Measurements from ENCODE around the gene YIPF5.

The YIPF5 gene

GRCh38 chr5:144191531-144191930, 21.1 kb upstream of the YIPF5 start:
- Histone ChIP-seq H3K4me3 (ENCODE audit: low read depth, low read length) (no peak overlapping the region), H3K27me3 (replicated peaks) (no peaks in the 10 kb centered on the region), H3K27ac (peak overlapping the region; percentile 94), H3K36me3 (replicated peaks) (no peaks in the 10 kb centered on the region)
- TF ChIP-seq CTCF (IDR thresholded peaks at IDR 0.05; ENCODE audit: low read depth, low read length, missing control alignments), result no peak
- no peak for DNase-seq
- in situ Hi-C loops (cut with HindIII; ENCODE audit: low pct_ligation_motif_present, low sequenced_read_pairs), result no loop called here

- no peak overlapping the region for H3K4me3 ChIP-seq (ENCODE audit: low read depth, low read length)
- in situ Hi-C loops (cut with HindIII; ENCODE audit: low pct_ligation_motif_present, low sequenced_read_pairs), result no loop called here
- no peaks in the 10 kb centered on the region for H3K27me3 ChIP-seq (replicated peaks)
- no peaks in the 10 kb centered on the region for H3K36me3 ChIP-seq (replicated peaks)
- no peak for TF ChIP-seq CTCF (IDR thresholded peaks at IDR 0.05; ENCODE audit: low read depth, low read length, missing control alignments)
- DNase-seq, result peak; percentile 98
- peak overlapping the region; percentile 94 for H3K27ac ChIP-seq
These were observed 19.5 kb upstream of the YIPF5 start for GRCh38 chr5:144189800-144190429.

GRCh38 chr5:144187699-144188294, 17.3 kb upstream of the YIPF5 start:
- DNase-seq, result peak; percentile 98
- in situ Hi-C loops (cut with HindIII; ENCODE audit: low pct_ligation_motif_present, low sequenced_read_pairs), result no loop called here
- no peak for TF ChIP-seq CTCF (IDR thresholded peaks at IDR 0.05; ENCODE audit: low read depth, low read length, missing control alignments)
- no peaks in the 10 kb centered on the region for H3K36me3 ChIP-seq (replicated peaks)
- H3K27ac ChIP-seq, result peak overlapping the region; percentile 94
- H3K4me3 ChIP-seq (ENCODE audit: low read depth, low read length), result no peak overlapping the region
- no peaks in the 10 kb centered on the region for H3K27me3 ChIP-seq (replicated peaks)

- Histone ChIP-seq H3K36me3 (replicated peaks) (no peaks in the 10 kb centered on the region), H3K27ac (no peak overlapping the region), H3K4me3 (ENCODE audit: low read depth, low read length) (no peak overlapping the region), H3K27me3 (replicated peaks) (no peaks in the 10 kb centered on the region)
- DNase-seq, result no peak
- in situ Hi-C loops (cut with HindIII; ENCODE audit: low pct_ligation_motif_present, low sequenced_read_pairs), result no loop called here
- TF ChIP-seq CTCF (IDR thresholded peaks at IDR 0.05; ENCODE audit: low read depth, low read length, missing control alignments), result peak; percentile 49
These were observed 12.9 kb upstream of the YIPF5 start for GRCh38 chr5:144183254-144183889.

GRCh38 chr5:144179226-144179625, 8.8 kb upstream of the YIPF5 start:
- no peaks in the 10 kb centered on the region for H3K36me3 ChIP-seq (replicated peaks)
- H3K27me3 ChIP-seq (replicated peaks), result no peaks in the 10 kb centered on the region
- no peak for TF ChIP-seq CTCF (IDR thresholded peaks at IDR 0.05; ENCODE audit: low read depth, low read length, missing control alignments)
- peak; percentile 39 for DNase-seq
- no peak overlapping the region for H3K4me3 ChIP-seq (ENCODE audit: low read depth, low read length)
- in situ Hi-C loops (cut with HindIII; ENCODE audit: low pct_ligation_motif_present, low sequenced_read_pairs), result no loop called here
- H3K27ac ChIP-seq, result no peak overlapping the region

Data from brain microvascular endothelial cell (primary cell).